ENCODE measurements around the gene TRPM3. TPM values are rescaled to one million over a fixed set of nuclear protein-coding genes. Genes with fewer than 3 reads are reported as not detected.
"Not testable (repeated sequence)": the region's sequence is repeated elsewhere in the genome, so short reads cannot be mapped to it uniquely, and the experiment has no call there.

The TRPM3 gene
- total RNA-seq, 1 experiment from 2014 or later, result 5.4 TPM

- H3K27ac Mint-ChIP-seq; H3K36me3 Mint-ChIP-seq; H3K27me3 Mint-ChIP-seq (ENCODE audit: low read depth); POLR2A ChIA-PET; H3K9me3 Mint-ChIP-seq; ATAC-seq; CTCF ChIA-PET; H3K4me3 Mint-ChIP-seq; DNase-seq (ENCODE audit: low spot score): not testable (repeated sequence)
- peaks cover 13% of the 10 kb centered on the region for H3K4me1 Mint-ChIP-seq
Measured at GRCh38 chr9:70966380-70966779, 155.0 kb downstream of the TRPM3 start.

GRCh38 chr9:70964861-70965260 lies 156.6 kb downstream of the TRPM3 start:
- CTCF ChIA-PET, result no interaction called here
- ATAC-seq, result no peak
- TF ChIP-seq SOX15 (CRISPR knock-in tag; IDR thresholded peaks at IDR 0.05) (no peak), ZNF416 (CRISPR knock-in tag; IDR thresholded peaks at IDR 0.05) (no peak), EMX1 (CRISPR knock-in tag; IDR thresholded peaks at IDR 0.05) (no peak), RORB (CRISPR knock-in tag; IDR thresholded peaks at IDR 0.05) (no peak), ZBTB43 (CRISPR knock-in tag; IDR thresholded peaks at IDR 0.05) (no peak), NR2C2 (CRISPR knock-in tag; IDR thresholded peaks at IDR 0.05) (no peak), NR3C1 (CRISPR knock-in tag; conservative IDR thresholded peaks at IDR 0.05; ENCODE audit: low read depth) (no peak), ZNF423 (CRISPR knock-in tag; IDR thresholded peaks at IDR 0.05) (no peak), JUN (CRISPR knock-in tag; IDR thresholded peaks at IDR 0.05) (no peak), ZNF671 (CRISPR knock-in tag; IDR thresholded peaks at IDR 0.05) (no peak), ZNF219 (CRISPR knock-in tag; IDR thresholded peaks at IDR 0.05; ENCODE audit: borderline replicate concordance) (no peak), USF2 (CRISPR knock-in tag; IDR thresholded peaks at IDR 0.05) (no peak), ZNF396 (CRISPR knock-in tag; IDR thresholded peaks at IDR 0.05; ENCODE audit: borderline replicate concordance) (no peak), STAT6 (CRISPR knock-in tag; conservative IDR thresholded peaks at IDR 0.05; ENCODE audit: low read depth) (no peak), ZNF512 (CRISPR knock-in tag; IDR thresholded peaks at IDR 0.05; ENCODE audit: borderline replicate concordance) (no peak), ZNF263 (CRISPR knock-in tag; IDR thresholded peaks at IDR 0.05; ENCODE audit: low read depth) (no peak), ELF4 (CRISPR knock-in tag; IDR thresholded peaks at IDR 0.05; ENCODE audit: low read depth) (no peak)

GRCh38 chr9:70963554-70963953 lies 157.9 kb downstream of the TRPM3 start:
- ATAC-seq (no peak), DNase-seq (ENCODE audit: low spot score) (no peak)
- Mint-ChIP-seq H3K4me3 (no peak overlapping the region), H3K36me3 (no peaks in the 10 kb centered on the region), H3K27me3 (ENCODE audit: low read depth) (no peaks in the 10 kb centered on the region), H3K27ac (no peak overlapping the region), H3K4me1 (peaks cover 13% of the 10 kb centered on the region), H3K9me3 (0 out of 2 replicates have a peak, but pooled peaks cover 4% of the 10 kb centered on the region)
- ChIA-PET CTCF (no interaction called here), POLR2A (no interaction called here)
- TF ChIP-seq MAX (CRISPR knock-in tag; IDR thresholded peaks at IDR 0.05) (no peak), ZBTB21 (CRISPR knock-in tag; IDR thresholded peaks at IDR 0.05; ENCODE audit: borderline replicate concordance) (no peak), PRDM15 (CRISPR knock-in tag; IDR thresholded peaks at IDR 0.05) (no peak), ATF6 (CRISPR knock-in tag; IDR thresholded peaks at IDR 0.05) (no peak), NR1H2 (CRISPR knock-in tag; IDR thresholded peaks at IDR 0.05) (no peak)

More at GRCh38 chr9:70964861-70965260, 156.6 kb downstream of the TRPM3 start:
- no peaks in the 10 kb centered on the region for H3K36me3 Mint-ChIP-seq
- H3K9me3 Mint-ChIP-seq, result 0 out of 2 replicates have a peak, but pooled peaks cover 4% of the 10 kb centered on the region
- no peaks in the 10 kb centered on the region for H3K27me3 Mint-ChIP-seq (ENCODE audit: low read depth)
- H3K27ac Mint-ChIP-seq, result no peak overlapping the region
- DNase-seq (ENCODE audit: low spot score), result no peak
- H3K4me1 Mint-ChIP-seq, result peaks cover 13% of the 10 kb centered on the region
- POLR2A ChIA-PET, result no interaction called here
- H3K4me3 Mint-ChIP-seq, result no peak overlapping the region

Data from WTC11 (cell line).